Hematopoietic multipotent progenitor cell treated with erythropoietin and hydrocortisone succinate and interleukin-3 and kit ligand, for 8 days (in vitro differentiated cells): ENCODE measurements around the gene PFN2.
"Not testable (repeated sequence)": the region's sequence is repeated elsewhere in the genome, so short reads cannot be mapped to it uniquely, and the experiment has no call there.

Experiments used
- DNase-seq: peaks from one replicate; pipeline ENCODE4 v3.0.0-alpha.2; 2015

Gene PFN2

GRCh38 chr3:149967086-149967685, 3.5 kb downstream of the PFN2 start:
- peak; percentile 69 for DNase-seq

GRCh38 chr3:149965278-149965677, 5.4 kb downstream of the PFN2 start:
- no peak for DNase-seq

GRCh38 chr3:149964291-149964690, 6.4 kb downstream of the PFN2 start:
- DNase-seq, result no peak

GRCh38 chr3:149963485-149963884, 7.2 kb downstream of the PFN2 start:
- no peak for DNase-seq

GRCh38 chr3:149959443-149959842, 11.3 kb downstream of the PFN2 start:
- no peak for DNase-seq

DNA sequence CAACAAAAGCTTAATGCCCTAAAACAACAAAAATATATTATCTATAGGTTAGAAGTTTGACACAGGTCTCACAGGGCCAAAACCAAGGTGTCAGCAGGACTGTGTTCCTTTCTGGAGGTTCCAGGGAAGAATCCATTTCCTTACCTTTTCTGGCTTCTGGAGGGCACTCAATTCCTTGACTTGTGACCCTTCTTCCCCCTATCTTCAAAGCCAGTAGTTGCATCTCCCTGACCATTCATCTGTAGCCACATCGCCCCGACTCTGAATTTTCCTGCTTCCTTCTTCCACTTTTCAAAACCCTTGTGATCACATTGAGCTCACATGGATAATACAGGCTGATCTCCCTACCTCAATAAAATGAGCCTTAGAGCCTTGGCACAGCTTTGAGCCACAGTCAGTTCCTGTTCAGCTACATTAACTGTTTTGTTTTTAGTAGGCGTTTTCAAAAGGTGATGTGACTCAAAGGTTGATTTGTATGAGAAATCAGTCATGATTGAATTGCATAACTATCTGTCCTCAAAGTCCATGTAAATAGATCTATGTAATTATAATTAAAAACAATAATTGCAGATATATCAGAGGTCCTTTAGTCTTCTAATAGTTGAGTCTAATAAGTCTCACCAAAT, 12.4 kb downstream of the PFN2 start:
- DNase-seq, result no peak

- DNase-seq, result no peak
These were observed 13.2 kb downstream of the PFN2 start for GRCh38 chr3:149957361-149958125.

DNA sequence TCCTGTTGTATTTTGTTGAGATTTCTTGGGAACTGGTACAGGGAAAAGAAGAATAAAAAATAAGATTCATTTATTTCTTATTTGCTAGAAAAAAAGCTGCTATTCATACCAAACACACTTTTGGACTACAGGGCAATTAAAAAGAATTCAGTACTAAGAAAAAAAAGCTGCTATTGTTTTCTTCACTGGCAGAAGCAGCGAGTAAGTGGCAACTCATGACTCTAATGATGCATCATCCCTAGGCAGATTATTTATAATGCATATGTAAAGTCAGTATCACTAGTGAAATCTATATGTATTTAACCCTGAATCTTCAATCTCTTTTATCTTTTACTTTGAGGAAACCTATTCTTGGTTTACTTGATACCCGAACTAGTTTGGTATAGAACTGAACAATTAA, 15.2 kb downstream of the PFN2 start:
- DNase-seq, result no peak

- DNase-seq, result no peak
These were observed 15.9 kb downstream of the PFN2 start for GRCh38 chr3:149954812-149955211.

- DNase-seq, result no peak
These were observed 21.5 kb downstream of the PFN2 start for GRCh38 chr3:149949181-149949580.

GRCh38 chr3:149947231-149947630, 23.5 kb downstream of the PFN2 start:
- no peak for DNase-seq

DNA sequence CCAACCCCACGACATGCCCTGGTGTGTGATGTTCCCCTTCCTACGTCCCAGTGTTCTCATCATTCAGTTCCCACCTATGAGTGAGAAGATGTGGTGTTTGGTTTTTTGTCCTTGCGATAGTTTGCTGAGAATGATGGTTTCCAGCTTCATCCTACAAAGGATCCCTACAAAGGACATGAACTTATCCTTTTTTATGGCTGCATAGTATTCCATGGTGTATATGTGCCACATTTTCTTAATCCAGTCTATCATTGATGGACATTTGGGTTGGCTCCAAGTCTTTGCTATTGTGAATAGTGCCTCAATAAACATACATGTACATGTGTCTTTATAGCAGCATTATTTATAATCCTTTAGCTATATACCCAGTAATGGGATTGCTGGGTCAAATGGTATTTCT, 26.7 kb downstream of the PFN2 start:
- DNase-seq, result not testable (repeated sequence)

- DNase-seq, result no peak
These were observed 28.3 kb downstream of the PFN2 start for GRCh38 chr3:149942409-149942808.

GRCh38 chr3:149941946-149942345, 28.7 kb downstream of the PFN2 start:
- no peak for DNase-seq

DNA sequence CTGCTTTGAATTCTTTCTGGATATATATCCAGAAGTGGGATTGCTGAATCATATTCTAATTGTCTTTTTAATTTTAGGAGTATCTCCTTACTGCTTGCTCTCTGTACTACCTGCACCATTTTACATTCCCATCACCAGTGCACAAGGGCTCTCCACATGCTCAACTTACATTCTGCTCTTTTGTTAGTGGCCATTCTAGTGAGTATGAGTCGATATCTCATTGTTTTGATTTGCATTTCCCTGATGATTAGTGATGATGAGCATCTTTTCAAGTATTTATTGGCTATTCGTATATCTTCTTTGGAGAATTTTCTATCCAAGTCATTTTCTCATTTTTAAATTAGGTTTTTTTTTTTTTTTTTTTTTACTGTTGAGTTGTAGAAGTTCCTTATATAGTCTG, 29.5 kb downstream of the PFN2 start:
- DNase-seq, result no peak

- DNase-seq, result not testable (repeated sequence)
These were observed 32.2 kb downstream of the PFN2 start for GRCh38 chr3:149938392-149939055.

GRCh38 chr3:149936812-149937230, 33.9 kb downstream of the PFN2 start:
- peak; percentile 38 for DNase-seq

DNA sequence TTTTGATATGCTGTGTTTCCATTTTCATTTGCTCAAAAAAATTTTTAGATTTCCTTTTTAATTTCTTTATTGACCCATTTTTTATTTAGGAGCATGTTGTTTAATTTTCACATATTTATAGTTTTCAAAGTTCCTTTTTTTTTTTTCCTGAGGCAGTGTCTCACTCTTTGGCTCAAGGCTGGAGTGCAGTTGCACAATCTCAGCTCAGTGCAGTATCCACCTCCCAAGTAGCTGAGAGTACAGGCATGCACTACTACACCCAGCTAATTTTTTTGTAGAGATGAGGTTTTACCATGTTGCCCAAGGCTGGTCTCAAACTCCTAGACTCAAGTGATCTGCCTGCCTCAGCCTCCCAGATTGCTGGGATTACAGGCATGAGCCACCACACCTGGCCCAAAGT, 36.2 kb downstream of the PFN2 start:
- DNase-seq, result no peak

GRCh38 chr3:149933858-149934257, 36.8 kb downstream of the PFN2 start:
- no peak for DNase-seq

DNA sequence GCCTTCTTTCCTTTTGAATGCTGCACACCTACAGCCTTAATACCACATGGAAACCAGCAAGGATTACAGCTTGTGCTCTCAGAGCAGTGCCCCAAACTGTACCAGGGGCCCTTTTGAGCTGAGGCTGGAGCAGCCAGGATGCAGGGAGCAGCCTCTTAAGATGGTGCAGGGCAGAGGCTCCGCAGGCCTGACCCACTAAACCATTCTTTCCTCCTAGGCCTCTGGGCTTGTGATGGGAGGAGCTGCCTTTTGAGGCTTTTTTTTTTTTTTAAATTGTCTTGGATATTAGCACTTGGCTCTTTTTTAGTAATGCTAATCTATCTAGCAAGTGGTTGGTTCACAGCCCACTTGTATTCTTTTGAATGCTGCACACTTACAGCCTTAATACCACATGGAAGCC, 37.7 kb downstream of the PFN2 start:
- DNase-seq, result no peak

DNA sequence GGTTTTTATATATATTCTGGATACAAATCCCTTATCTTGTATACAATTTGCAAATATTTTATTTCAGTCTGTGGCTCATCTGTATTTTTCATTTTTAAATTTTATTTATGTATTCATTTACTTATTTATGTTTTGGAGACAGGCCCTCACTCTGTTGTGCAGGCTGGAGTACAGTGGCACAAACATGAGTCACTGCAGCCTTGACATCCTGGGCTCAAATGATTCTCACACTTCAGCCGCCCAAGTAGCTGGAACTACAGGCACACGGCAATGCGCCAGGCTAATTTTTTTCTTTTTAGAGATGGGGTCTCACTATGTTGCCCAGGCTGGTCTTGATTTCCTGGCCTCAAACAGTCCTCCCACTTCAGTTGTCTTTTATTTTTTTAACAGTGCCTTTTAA, 50.6 kb downstream of the PFN2 start:
- DNase-seq, result no peak

- no peak for DNase-seq
These were observed 51.2 kb downstream of the PFN2 start for GRCh38 chr3:149919509-149919908.

- no peak for DNase-seq
These were observed 53.5 kb downstream of the PFN2 start for GRCh38 chr3:149917124-149917667.
